Effector CD4-positive, alpha-beta T cell (primary cell): ENCODE data around the gene ZCCHC24.

ENCODE experiments used
- DNase-seq: peaks from one replicate; pipeline ENCODE4 v3.0.0-alpha.2; 2020

Gene ZCCHC24

GRCh38 chr10:79430936-79431335 is 14.5 kb downstream of the ZCCHC24 start:
- no peak for DNase-seq

GRCh38 chr10:79430325-79430905 is 15.0 kb downstream of the ZCCHC24 start:
- no peak for DNase-seq

- no peak for DNase-seq
These were observed 15.7 kb downstream of the ZCCHC24 start for GRCh38 chr10:79429751-79430150.

- DNase-seq = no peak
These were observed 17.5 kb downstream of the ZCCHC24 start for GRCh38 chr10:79427965-79428364.

DNA sequence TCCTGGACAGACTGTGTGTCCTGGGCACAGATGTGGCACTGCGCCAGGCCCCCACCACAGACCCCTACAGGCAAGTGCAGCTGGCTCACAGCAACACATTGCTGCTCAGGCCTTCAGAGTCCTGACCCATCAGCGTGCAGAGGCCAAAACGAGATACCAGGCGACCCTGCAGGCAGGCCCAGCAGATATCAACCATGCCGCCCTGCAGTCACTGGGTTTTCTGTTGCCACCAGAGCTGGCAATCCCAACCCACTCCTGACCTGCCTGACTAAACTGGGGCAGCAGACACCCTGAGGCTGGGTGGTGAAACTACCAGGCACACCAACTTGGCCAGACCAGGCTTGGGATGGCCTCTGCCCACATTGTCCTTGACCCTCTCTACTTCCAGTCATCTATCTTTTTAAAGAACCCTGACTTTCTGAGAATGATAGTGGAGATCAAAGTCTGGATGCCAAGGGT is 20.3 kb downstream of the ZCCHC24 start:
- DNase-seq = no peak

- no peak for DNase-seq
These were observed 21.0 kb downstream of the ZCCHC24 start for GRCh38 chr10:79424221-79425073.

DNA sequence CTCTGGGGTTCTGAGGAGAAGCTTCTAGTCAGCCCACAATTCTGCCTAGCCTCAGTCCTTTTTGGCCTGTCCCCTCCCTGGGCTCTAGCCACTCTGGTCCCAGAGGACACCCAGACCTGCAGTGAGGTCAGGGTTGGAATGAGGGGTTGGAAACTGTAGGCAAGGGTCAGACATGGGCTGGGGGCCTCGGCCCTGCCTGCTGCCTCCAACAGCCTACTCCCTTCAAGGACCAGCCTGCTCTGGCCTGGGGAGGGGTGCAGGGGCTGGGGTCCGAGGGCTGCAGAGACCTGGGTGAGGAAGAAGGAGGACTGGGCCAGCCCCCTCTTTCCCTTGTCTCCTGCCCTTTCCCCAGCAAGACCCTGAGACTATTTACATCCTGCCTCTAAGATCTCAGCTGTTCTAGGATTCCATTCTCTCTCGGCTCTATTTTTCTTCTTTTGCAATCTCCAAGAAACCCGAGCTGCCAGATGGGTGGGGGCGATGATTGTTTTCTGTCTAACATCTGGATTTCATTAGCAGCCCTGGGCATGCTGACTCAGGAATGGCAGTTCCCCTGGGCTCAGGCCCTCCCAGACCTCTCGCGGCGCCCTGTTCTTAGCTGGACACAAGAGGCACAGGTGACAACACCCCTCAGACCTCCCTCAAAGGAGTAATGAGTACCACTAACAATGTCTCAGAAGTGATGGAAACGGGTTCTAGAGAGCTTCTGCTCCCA is 23.1 kb downstream of the ZCCHC24 start:
- no peak for DNase-seq

GRCh38 chr10:79420974-79421688 is 24.3 kb downstream of the ZCCHC24 start:
- DNase-seq = no peak

DNA sequence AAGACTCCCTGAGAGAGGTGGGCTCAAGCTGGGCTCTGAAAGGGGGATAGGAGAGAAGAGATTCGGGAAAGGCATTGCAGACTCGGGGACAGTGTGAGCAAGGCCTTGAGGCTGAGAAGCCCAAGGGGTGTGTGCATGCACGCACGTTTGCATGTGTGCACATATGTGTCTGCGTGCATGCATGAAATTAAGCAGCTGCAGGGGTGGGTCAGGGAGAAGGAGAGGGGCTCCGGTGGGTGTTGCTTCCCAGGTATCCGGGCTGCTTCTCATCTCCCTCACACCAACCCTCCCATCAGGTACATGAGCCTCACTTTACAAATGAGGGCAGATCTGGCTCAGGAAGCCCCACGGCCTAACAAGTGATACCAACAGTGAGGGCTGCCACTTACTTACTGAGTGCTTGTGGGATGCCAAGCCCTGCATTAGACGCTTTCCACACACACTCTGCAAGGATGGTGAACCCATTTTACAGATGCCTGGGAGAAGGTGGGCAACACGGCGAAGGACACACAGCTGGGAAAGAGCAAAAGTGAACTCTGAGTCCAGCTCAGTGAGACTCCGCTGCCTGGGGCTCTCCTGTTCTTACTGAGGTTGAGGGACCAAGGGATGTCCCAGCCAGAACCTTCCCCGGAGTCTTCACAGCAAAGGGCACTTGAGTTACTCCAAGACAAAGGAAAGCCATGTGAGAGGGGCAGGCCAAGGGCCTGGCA is 26.4 kb downstream of the ZCCHC24 start:
- DNase-seq = no peak

DNA sequence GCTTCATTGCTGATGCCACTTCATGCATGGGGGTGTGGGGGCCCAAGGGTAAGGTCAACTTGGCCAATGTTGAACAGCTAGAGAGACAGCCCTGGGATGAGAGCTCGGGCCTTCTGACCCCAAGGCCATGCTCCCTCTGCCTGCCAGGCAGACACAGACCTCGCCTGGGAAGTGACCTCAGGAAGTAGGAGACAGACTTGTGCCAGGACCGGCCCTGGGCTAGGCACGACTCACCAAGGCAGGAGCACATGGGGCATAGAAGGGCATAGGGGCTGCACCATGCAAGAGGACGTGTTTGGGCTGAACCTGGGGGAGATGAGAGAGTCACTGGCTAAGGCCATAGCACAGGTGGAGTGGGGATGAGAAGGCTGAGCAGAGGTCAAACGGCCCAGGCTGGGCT is 27.1 kb downstream of the ZCCHC24 start:
- no peak for DNase-seq

DNA sequence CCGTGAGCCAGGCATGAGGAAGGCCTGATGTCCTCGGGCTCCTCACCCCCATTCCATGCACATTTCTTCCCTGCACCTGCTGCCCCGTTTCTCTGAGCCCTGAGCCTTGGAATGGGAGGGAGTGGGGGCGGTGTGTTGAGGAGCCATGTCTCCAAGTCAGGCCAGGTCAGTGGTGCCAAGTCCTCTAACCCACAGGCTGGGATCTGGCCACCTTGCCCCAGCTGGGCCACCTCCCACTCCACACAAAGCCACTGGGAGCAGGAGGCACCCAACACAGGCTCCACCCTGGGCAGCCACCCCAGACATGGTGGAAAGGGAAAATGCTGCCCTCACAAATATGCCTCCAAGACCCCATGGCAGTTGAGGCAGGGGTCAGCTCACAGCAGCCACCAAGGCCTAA is 27.7 kb downstream of the ZCCHC24 start:
- DNase-seq = no peak

DNA sequence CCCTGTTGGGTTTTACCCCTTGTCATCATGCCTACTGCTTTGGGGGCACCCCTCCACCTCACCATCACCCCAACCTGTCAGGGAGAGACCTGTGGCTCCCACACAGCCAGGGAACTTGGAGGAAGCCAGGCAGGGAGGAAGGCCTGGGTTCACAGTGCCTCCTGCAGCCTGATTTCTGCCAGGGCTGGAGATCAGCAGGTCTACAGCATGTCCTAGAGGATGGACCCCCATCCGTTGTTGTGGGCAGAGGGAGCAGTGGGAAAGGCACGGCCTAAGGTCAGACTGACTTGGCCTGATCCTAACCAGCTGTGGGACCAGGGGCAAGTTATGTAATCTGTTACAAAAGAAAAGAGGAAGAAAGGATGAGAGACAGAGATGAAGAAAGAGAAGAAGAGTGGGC is 28.2 kb downstream of the ZCCHC24 start:
- DNase-seq = no peak

DNA sequence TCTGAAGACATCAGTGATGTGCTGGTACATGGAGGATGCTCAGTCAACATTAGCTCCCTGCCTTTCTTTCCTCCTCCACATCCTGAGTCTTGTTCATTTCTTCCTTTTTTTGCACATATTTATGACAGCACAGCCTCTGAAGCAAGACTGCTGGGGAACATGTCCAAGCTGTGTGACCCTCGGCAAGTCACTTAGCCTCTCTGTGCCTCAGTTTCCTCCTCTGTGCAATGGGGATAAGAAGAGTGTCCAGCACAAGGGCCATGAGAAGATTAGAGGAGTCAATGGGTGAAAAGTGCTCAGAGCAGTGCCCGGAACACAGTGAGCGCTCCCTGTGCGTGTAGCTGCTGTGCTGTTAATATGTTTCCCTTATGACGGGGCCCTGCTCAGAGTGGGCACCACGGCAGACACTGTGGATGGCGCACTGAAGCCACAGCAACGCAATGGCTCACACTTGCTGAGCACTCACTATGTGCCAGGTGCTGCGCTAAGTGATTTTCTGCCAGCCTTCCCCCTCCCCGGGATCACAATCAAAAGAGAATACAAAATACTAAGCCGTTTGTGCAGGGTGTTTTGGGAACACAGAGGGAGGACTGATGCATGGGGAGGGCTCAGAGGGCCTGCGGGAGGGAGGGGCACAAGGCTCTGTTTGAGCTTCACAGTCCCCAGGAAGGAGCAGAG is 28.7 kb downstream of the ZCCHC24 start:
- DNase-seq = no peak

GRCh38 chr10:79415736-79416577 is 29.5 kb downstream of the ZCCHC24 start:
- DNase-seq = no peak

DNA sequence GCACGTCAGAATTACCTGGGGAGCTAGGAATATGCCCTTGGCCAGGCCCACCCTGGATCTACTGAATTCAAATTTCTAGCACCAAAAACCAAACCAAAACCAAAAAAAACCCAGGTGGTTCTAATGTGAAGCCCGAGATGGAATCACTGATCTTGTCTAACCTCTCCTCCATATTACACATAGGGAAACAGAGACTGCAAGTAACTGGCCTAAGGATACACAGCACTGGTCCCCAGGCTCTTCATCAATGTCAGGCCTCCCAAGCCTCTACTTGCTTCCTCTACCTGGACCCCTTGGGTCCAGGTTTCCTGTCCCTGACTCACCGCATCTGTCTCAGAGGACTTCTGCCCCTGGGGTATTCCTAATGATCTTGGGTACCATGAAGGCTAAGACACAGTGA is 30.7 kb downstream of the ZCCHC24 start:
- no peak for DNase-seq

GRCh38 chr10:79413196-79413595 is 32.2 kb downstream of the ZCCHC24 start:
- no peak for DNase-seq

- DNase-seq = no peak
These were observed 32.9 kb downstream of the ZCCHC24 start for GRCh38 chr10:79412516-79412915.

DNA sequence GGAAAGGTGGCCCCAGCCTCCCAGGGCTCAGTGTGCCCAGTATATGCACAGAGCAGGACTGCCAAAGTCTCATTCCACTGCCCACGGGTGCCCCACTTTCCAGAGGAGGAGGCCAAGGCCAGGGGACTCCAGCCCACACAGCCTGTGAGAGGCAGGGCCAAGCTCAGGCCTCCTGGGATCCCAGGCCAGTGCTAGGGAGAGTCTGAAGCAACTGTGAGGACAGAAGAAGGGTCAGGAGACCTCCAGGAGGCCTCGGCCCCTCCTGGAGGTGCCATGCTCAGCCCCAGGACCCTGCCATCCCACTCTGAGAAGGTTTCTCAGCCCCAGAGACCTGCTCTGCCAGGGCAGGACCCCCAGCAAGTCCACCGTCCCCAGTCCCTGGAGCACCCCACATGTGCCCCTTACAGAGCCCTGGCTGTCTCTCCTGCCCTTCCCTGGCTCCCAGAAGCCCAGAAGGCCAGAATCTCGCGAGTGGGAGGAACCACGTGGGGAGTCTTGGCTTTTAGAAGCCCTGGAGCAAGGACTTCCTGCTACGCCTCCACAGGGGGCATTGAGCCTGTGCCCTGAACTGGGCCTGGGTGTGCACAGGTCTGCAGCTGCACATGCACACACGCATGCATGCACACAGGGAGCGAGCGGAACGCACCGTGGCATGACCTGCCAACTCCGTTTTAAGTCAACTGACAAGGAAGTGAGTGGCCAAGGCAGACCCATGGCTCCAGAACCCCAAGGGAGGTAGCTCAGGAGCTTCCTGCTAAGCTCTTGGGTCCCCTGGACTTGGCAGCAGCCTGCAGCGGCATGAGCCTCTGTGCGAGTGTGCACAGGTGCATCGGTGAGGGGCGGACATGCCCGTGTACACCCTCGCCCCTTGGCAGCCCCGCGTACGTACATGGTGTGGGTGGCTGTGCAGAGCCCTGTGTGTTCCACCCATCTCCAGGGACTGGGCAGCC is 33.6 kb downstream of the ZCCHC24 start:
- no peak for DNase-seq

DNA sequence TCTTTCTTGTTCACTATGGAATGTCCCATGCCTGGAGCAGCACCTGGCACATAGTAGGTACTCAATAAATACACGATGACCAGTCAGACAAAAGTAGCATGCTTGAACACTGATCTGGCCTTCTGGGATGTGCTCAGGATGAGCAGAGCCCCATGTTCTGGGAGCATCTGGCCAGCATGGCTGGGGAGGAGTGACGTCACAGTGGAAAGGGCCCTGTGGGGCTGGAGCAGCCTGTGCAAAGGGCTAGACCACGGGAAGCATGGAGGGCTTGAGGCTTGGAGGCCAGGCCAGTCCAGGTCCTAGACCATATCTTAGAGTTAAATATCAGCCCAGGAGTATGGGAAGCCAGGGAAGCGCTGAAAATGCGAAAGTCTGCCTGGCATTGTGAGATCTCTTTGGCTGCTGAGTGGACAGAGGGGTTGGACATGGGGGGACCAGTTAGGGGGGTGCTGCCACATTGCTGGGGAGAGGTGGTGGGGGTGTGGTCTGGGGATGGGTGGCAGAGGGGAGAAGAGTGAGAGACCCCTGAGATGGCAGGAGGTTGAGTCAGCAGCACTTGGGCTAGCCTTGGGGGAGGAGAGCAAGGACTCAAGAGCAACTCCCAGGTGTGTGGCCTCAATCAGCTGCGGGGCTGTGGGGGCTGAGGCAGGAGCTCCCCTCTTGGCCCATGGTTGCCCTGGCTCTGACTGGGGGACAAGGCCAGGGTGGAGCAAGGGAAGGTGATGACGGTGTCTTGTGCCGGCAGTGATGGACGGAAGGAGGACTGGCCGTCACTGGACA is 34.9 kb downstream of the ZCCHC24 start:
- no peak for DNase-seq
